ENCODE data around the gene SWI5. TPM values are rescaled to one million over a fixed set of nuclear protein-coding genes. Genes with fewer than 3 reads are reported as not detected.

SWI5 gene
- total RNA-seq, 1 donor from 2014 or later, result 16.2 TPM

DNA sequence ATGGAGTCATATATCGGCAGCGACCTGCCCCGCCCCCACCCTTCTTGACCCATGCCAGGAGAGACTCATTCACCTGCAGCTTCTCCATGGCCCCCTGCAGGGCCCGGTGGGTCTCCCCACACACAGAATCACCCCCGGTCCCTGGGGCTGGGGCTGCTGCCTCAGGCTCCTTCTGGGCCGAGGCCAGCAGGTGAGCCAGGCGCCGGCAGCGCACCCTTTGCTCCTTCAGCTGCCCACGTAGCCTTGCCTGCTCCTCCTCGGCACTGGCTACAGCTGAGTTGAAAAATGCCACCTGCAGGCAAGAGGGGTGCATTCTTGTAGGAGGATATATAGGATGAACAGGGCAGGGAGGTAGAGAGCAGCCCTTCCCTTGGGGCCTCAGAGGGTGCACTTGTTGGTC is 18.2 kb upstream of the SWI5 start:
- H3K4me3 ChIP-seq, result no peak overlapping the region
- TF ChIP-seq, protein P1, sequence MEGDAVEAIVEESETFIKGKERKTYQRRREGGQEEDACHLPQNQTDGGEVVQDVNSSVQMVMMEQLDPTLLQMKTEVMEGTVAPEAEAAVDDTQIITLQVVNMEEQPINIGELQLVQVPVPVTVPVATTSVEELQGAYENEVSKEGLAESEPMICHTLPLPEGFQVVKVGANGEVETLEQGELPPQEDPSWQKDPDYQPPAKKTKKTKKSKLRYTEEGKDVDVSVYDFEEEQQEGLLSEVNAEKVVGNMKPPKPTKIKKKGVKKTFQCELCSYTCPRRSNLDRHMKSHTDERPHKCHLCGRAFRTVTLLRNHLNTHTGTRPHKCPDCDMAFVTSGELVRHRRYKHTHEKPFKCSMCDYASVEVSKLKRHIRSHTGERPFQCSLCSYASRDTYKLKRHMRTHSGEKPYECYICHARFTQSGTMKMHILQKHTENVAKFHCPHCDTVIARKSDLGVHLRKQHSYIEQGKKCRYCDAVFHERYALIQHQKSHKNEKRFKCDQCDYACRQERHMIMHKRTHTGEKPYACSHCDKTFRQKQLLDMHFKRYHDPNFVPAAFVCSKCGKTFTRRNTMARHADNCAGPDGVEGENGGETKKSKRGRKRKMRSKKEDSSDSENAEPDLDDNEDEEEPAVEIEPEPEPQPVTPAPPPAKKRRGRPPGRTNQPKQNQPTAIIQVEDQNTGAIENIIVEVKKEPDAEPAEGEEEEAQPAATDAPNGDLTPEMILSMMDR (IDR thresholded peaks at IDR 0.05; ENCODE audit: borderline replicate concordance), result no peak
- intact Hi-C loops (cut with micrococcal nuclease), result no loop called here
- no peaks in the 10 kb centered on the region for H3K9me3 ChIP-seq (replicated peaks)
- peaks cover 68% of the 10 kb centered on the region for H3K36me3 ChIP-seq
- H3K27ac ChIP-seq (replicated peaks), result no peak overlapping the region
- H3K4me1 ChIP-seq, result no peaks in the 10 kb centered on the region
- no peak for DNase-seq
- H3K27me3 ChIP-seq (ENCODE audit: low read depth), result peaks cover 1% of the 10 kb centered on the region

- H3K27me3 ChIP-seq (ENCODE audit: low read depth), result no peaks in the 10 kb centered on the region
- no peaks in the 10 kb centered on the region for H3K9me3 ChIP-seq (replicated peaks)
- H3K4me1 ChIP-seq, result no peaks in the 10 kb centered on the region
- no peak overlapping the region for H3K27ac ChIP-seq (replicated peaks)
- H3K4me3 ChIP-seq, result no peak overlapping the region
- intact Hi-C loops (cut with micrococcal nuclease), result no loop called here
- peaks cover 72% of the 10 kb centered on the region for H3K36me3 ChIP-seq
- TF ChIP-seq, protein P1 (IDR thresholded peaks at IDR 0.05; ENCODE audit: borderline replicate concordance), result no peak
- no peak for DNase-seq
These were observed 17.8 kb upstream of the SWI5 start for GRCh38 chr9:128258326-128258725.

DNA sequence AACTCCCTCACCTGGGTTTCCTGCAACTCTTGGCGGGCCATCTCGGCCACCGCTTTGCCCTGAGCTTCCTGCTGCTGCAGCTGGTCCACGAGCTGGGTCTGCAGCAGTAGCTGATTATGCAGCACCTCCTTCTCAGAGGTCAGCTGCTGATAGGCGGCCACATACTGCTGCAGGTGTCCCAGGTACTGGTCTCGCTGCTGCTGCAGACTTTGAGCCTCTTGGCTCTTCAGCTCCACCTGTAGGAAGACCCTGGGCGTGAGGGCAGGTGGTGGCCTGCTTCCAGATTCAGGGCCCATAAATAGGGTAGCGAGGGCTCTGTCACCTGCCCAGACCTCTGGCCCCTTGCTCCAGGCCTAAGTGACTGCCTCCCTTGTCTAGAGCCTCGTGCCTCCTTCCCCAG is 16.9 kb upstream of the SWI5 start:
- Histone ChIP-seq H3K4me1 (no peaks in the 10 kb centered on the region), H3K4me3 (no peak overlapping the region), H3K9me3 (replicated peaks) (no peaks in the 10 kb centered on the region), H3K36me3 (peaks cover 76% of the 10 kb centered on the region), H3K27me3 (ENCODE audit: low read depth) (no peaks in the 10 kb centered on the region), H3K27ac (replicated peaks) (no peak overlapping the region)
- TF ChIP-seq, protein P1 (IDR thresholded peaks at IDR 0.05; ENCODE audit: borderline replicate concordance), result no peak
- DNase-seq, result no peak
- intact Hi-C loops (cut with micrococcal nuclease), result no loop called here

DNA sequence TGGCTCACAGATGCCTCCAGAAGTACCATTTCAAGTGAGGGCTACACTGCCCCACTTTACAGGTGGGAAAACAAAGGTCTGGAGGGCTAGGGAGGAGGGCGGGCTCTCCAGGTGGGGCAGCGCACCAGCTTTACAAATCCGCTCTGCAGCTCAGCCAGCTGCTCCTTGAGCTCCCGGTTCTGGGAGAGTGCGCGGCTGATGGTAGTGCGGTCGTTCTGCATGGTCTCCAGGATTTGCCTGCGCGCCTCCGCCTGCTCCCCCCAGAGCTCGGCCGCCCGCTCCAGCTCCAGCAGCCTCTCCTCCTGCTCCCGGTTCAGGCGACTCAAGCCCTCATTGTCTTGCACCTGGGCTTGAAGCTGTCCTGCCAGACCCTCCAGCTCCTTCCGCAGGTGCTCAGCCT is 15.7 kb upstream of the SWI5 start:
- H3K4me3 ChIP-seq, result no peak overlapping the region
- no peaks in the 10 kb centered on the region for H3K9me3 ChIP-seq (replicated peaks)
- H3K4me1 ChIP-seq, result no peaks in the 10 kb centered on the region
- TF ChIP-seq, protein P1 (IDR thresholded peaks at IDR 0.05; ENCODE audit: borderline replicate concordance), result no peak
- DNase-seq, result no peak
- H3K27me3 ChIP-seq (ENCODE audit: low read depth), result no peaks in the 10 kb centered on the region
- intact Hi-C loops (cut with micrococcal nuclease), result no loop called here
- no peak overlapping the region for H3K27ac ChIP-seq (replicated peaks)
- peaks cover 86% of the 10 kb centered on the region for H3K36me3 ChIP-seq

- intact Hi-C loops (cut with micrococcal nuclease), result no loop called here
- TF ChIP-seq, protein P1 (IDR thresholded peaks at IDR 0.05; ENCODE audit: borderline replicate concordance), result no peak
- H3K9me3 ChIP-seq (replicated peaks), result no peaks in the 10 kb centered on the region
- no peaks in the 10 kb centered on the region for H3K4me1 ChIP-seq
- DNase-seq, result no peak
- H3K4me3 ChIP-seq, result no peak overlapping the region
- H3K36me3 ChIP-seq, result peaks cover 93% of the 10 kb centered on the region
- no peaks in the 10 kb centered on the region for H3K27me3 ChIP-seq (ENCODE audit: low read depth)
- no peak overlapping the region for H3K27ac ChIP-seq (replicated peaks)
These were observed 13.4 kb upstream of the SWI5 start for GRCh38 chr9:128262687-128263086.
